Pons (tissue), 1 donor: ENCODE data around the gene DNM1.
"Not testable (repeated sequence)": the region's sequence is repeated elsewhere in the genome, so short reads cannot be mapped to it uniquely, and the experiment has no call there.

ENCODE experiments used
- DNase-seq: peaks from one replicate; pipeline ENCODE4 v3.0.0-alpha.2; 2016; ENCODE audit warnings: low spot score

Gene DNM1

DNA sequence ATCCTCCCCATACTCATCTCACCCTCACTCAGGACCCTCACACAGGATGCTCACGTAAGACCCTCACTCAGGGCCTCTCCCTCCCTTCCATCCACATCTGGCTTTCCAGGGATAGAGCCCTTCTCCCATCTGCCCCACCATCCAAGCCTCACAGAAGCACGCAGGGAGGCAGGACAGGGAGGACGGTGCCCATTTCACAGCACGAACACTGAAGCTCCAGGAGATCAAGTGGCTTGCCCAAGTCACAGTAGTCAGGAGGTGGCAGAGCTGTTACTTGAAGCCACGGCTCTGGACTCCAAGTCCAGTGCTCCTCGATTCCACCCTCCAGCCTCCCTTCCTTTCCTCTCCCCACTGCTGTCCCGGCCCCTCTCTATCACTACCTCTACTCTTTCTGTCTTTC, 21.7 kb downstream of the DNM1 start:
- DNase-seq: no peak

DNA sequence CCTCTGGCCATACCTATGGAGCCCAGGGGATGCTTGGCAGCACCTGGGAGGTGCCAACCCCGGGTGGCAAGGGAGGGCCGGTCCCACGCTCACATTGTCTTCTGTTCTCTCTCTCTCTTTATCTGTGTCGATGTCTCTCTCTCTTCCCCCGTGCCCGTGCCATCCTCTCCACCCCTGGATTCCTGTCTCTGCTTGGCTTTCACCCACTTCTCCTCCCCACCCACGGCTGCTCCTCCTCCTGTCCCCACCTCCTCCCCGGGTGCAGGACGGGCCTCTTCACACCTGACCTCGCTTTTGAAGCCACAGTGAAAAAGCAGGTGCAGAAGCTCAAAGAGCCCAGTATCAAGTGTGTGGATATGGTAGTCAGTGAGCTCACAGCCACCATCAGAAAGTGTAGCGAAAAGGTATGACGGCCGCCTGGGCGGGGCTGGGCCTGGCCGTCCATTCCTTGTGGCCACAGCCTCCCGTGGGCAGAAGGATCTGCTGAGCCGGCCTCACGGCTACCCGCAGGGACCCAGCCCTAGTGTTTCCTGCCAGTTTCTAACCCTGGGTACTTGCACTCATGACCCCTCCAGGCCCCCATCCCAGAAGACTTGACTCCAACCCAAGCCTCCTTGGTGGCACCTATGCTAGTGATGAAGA, 22.7 kb downstream of the DNM1 start:
- DNase-seq: no peak

DNA sequence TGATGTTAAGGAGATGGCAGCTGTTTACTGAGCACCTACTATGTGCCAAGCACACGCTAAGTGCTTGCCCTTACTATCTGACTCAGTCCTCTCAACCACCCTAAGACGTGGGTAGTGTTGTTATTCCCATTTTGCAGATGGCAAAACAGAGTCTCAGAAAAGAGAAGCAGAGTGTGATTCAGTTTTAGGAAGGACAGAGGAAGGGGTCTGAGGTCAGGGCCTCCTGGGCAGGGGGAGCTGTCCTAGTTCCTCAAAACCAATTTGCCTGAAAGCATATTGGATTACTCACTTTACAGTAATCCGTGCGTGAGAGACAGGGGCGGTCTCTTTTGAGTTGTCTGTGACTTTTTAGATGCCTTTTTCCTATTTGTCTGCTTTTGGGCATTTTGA, 23.2 kb downstream of the DNM1 start:
- DNase-seq: no peak

GRCh38 chr9:128230897-128231296, 27.7 kb downstream of the DNM1 start:
- not testable (repeated sequence) for DNase-seq

DNA sequence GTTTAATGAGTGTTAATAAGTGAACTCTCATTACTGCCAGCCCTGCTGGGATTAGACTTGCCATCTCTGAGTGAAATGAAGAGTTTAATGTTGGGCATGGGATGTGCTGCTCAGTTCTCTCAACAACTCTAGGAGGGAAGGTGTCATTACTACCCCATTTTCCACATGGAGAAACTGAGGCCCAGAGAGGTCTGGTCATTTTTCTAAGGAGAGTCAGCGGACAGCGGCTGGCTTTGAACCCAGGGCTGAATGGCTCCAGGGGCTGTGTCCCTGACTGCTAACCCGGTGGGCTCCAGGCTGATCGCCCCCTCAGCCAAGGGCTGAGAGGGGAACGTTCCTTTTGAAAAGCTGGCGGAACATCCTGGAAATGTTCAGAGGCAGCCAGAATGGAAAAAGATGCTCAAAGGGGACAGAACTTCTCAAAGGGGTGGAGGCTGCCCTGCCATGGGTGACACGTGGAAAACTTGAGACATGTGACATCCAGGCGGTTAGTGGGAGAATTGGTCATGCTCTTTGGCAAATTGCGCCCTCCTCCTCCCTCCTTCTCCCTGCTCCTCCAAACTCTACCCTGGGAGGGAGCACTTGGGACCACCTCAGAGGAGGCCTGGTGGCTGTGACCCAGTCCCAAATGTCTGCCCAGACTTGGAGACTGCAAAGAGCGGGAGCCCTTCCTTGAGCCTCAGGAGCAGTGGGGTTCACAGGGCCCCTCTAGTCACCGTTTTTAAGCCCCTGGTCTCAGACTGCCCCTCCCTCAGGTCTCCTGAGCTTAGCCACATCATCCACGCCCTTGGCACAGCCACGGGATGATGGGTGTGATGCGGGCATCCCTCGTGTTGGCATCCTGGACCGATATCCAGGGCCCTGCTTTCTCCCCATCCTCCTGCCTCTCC, 28.7 kb downstream of the DNM1 start:
- DNase-seq: no peak

GRCh38 chr9:128232528-128233428, 29.6 kb downstream of the DNM1 start:
- DNase-seq: no peak

DNA sequence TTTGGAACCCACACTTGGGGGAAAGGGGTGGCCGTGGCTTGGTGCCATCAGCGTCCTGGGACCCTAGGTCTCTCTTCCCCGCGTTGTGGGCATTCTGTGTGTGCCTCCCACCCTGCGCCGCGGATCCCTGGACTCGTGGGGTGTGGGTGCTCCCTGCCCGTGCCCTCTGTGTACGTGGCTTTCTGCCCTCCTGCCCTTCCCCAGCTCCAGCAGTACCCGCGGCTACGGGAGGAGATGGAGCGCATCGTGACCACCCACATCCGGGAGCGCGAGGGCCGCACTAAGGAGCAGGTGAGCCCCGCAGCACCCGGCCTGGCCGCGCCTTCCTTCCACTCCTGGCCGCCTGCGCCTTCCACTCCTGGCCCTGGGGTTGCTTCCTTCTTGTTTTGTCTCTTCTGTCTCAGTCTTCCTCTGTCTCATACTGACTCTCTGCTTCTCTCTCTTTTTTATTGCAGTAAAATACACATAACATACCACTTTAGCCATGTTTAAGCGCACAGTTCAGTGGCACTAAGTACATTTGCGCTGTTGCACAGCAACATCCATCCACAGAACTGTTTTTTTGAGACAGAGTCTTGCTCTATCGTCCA, 30.7 kb downstream of the DNM1 start:
- no peak for DNase-seq

DNA sequence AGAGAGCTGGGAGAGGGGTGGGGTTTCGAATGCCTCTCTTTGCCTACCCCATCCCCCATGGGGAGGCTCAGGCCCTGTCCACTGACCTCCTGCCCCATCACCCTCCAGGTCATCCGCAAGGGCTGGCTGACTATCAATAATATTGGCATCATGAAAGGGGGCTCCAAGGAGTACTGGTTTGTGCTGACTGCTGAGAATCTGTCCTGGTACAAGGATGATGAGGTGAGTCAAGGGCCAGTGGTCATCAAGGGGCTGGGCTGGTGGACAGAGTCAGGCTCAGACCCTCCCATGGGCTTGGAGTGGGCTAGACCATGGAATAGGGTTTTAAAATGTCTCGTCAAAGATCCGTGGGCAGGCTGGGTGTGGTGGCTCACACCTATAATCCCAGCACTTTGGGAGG, 38.9 kb downstream of the DNM1 start:
- no peak for DNase-seq

DNA sequence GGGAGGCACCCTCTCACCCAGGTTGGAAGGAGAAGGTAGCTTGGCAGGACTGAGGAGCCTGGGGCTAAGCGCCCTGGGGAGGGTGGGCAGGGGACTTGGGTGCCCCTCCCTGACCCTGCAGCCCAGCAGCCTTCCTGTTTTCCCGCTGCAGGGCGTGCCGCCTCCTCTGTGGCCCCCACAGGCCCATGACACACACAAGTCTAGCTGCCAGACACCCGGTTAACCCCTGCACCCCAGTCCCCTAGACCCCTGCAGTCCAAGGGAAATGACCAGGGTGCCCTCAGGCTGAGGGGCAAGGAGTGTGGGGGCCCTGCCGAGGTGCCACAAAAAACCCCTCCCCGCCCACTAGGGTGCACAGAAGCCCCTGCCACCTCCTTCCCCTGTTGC, 39.6 kb downstream of the DNM1 start:
- DNase-seq: no peak

- DNase-seq: no peak
Observed at GRCh38 chr9:128243215-128244018, 40.2 kb downstream of the DNM1 start.

DNA sequence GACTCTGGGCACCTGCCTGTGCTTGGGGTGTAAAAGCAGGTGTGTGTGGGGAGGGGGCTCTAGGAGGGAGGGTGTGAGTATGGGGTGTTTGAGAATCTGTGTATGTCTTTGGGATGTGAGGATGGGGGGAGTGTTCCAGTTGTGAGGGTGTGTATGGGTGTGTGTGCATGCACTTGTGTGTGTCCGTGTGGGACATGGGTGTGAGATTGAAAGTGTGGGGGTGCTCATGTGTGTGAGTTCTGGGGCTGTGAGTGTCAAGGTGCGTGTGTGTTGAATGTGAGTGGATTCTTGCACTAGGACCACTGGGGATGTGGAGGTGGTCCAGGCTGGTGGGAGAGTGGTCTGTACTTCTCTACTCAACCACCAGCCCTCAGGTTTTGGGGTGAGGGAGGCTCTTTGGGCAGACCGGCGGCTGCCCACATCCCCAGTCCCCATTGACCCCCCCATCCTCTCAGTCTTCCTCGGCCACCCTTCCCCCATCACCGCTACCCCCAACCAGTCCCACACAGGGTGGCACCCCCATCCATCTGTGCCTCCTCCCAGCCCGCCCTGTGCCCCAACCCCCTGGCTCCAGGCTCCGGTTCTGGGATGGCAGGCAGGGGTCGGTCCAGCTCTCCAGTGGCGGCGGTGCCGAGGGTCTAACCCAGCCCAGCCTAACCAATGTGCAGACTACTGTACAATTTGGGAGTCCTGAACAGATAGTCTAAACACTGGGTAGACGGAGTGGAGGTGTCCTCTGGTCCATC, 41.1 kb downstream of the DNM1 start:
- DNase-seq: no peak

DNA sequence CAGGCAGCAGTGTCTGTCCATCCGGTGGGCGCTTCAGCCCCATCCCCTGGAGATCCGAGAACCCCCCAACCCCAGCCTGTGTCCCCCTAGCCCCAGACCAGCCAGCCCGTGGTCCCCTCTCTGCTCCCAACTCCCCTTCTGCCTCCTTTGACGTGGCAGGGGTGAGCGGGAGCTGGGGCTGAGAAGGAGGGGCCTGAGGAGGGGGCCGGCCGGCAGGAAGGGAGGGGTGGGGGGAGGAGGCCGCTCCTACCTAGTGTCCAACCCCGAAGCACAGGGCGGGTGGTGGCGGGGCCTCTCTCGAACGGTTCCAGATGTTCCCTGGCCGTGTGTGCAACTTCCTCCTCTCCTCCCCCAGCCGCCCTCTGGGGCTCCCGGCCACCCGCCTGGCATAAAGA, 41.7 kb downstream of the DNM1 start:
- no peak for DNase-seq

- no peak for DNase-seq
Observed at GRCh38 chr9:128245421-128246151, 42.4 kb downstream of the DNM1 start.

DNA sequence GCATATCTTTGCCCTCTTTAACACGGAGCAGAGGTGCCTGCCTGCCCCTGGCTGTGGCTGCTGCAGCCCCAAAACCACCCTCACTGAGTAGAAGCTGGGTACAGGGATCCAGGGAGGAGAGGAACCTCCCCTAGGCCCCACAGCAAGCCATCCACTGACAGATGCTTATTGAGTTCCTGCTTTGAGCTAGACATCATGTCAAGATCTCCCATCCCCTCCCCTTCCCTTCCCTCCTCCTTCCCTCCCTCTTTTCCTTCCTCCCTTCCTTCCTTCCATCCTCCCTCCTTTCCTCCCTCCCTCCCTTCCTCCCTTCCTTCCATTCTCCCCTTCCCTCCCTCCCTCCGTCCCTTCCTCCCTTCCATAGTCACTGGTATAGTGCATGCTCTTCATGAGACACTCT, 43.3 kb downstream of the DNM1 start:
- no peak for DNase-seq

DNA sequence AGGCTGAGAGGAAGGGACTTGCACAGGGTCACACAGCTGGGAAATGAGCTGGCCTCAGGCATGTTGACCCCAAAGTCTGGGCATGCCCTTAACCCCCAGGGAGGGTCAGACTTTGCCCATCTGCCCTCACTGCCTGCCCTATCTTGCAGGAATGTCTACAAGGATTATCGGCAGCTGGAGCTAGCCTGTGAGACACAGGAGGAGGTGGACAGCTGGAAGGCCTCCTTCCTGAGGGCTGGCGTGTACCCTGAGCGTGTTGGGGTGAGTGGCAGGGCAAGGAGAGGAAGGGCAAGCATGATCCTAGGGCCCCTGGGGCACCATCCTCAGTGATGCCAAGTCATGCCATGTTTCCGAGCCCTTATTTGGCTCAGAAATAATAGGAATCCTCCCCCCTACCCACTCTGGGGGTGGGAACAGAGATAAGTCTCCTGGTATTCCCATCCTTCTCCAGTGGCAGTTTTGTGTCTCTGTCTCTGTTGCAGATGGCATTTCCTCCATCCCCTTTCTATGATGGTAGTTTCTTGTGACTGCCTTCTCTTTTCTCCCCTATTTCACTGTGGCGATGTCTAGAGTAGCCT, 44.1 kb downstream of the DNM1 start:
- DNase-seq: no peak

- no peak for DNase-seq
Observed at GRCh38 chr9:128249558-128249907, 46.4 kb downstream of the DNM1 start.

GRCh38 chr9:128249908-128250838, 47.0 kb downstream of the DNM1 start:
- DNase-seq: no peak
